ENCODE data around the gene PEX5L. TPM values are rescaled to one million over a fixed set of nuclear protein-coding genes. Genes with fewer than 3 reads are reported as not detected.

Gene PEX5L
- polyA plus RNA-seq, 1 of the 3 experiments (the other 2 are of a cell fraction), result not detected

DNA sequence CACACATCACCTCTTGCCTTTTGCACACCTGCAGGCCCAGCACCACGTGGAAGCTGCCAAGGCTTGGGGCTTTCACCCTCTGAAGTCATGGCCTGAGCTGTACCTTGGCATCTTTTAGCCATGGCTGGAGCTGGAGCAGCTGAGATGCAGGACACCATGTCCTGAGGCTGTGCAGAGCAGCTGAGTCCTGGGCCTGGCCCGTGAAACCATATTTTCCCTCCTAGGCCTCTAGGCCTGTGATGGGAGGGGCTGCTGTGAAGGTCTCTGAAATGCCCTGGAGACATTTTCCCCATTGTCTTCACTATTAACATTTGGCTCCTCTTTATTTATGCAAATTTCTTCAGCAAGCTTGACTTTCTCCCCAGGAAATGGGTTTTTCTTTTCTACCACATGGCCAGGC is 41.9 kb upstream of the PEX5L start:
- H3K4me2 ChIP-seq, result no peak overlapping the region
- no peak for TF ChIP-seq RFX5 (IDR thresholded peaks at IDR 0.05; ENCODE audit: low read length)
- no peak for TF ChIP-seq MXI1 (IDR thresholded peaks at IDR 0.05; ENCODE audit: low read depth, low read length)
- TF ChIP-seq, protein P1, sequence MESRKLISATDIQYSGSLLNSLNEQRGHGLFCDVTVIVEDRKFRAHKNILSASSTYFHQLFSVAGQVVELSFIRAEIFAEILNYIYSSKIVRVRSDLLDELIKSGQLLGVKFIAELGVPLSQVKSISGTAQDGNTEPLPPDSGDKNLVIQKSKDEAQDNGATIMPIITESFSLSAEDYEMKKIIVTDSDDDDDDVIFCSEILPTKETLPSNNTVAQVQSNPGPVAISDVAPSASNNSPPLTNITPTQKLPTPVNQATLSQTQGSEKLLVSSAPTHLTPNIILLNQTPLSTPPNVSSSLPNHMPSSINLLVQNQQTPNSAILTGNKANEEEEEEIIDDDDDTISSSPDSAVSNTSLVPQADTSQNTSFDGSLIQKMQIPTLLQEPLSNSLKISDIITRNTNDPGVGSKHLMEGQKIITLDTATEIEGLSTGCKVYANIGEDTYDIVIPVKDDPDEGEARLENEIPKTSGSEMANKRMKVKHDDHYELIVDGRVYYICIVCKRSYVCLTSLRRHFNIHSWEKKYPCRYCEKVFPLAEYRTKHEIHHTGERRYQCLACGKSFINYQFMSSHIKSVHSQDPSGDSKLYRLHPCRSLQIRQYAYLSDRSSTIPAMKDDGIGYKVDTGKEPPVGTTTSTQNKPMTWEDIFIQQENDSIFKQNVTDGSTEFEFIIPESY (IDR thresholded peaks at IDR 0.05; ENCODE audit: borderline replicate concordance, low read depth), result no peak
- no peak for TF ChIP-seq NRF1 (IDR thresholded peaks at IDR 0.05; ENCODE audit: low read depth, low read length)
- H2AFZ ChIP-seq (ENCODE audit: low read depth), result no peak overlapping the region
- H3K4me1 ChIP-seq (ENCODE audit: control insufficient read depth in 1 of 2, insufficient read depth in 2 of 2, low read depth in 1 of 2, low read length in 1 of 2), result no peaks in the 10 kb centered on the region
- H3K36me3 ChIP-seq (replicated peaks in 1 of 2; ENCODE audit: control insufficient read depth in 1 of 2, insufficient read depth in 2 of 2, low read length in 1 of 2), result no peaks in the 10 kb centered on the region
- no peaks in the 10 kb centered on the region for H3F3A ChIP-seq (replicated peaks; ENCODE audit: insufficient read depth)
- H3K9ac ChIP-seq, result no peak overlapping the region
- POLR2A ChIA-PET, result no interaction called here
- H3K9me3 ChIP-seq, result no peaks in the 10 kb centered on the region
- H4K20me1 ChIP-seq (ENCODE audit: insufficient read depth), result no peaks in the 10 kb centered on the region
- DNase-seq, result no peak
- H3K9me2 ChIP-seq, result no peaks in the 10 kb centered on the region
- H3K4me3 ChIP-seq (ENCODE audit: low read depth in 2 of 2, low read length in 1 of 2), result no peak overlapping the region
- 10% methylated on average over 2 of the region's 2 CpGs for WGBS (ENCODE audit: low lambda C conversion rate)
- CTCF ChIA-PET, result interaction anchor here (0.6 kb wide), 1 partner anchor 87 kb away, joined by 3 read pairs; no protein-coding TSS in a partner anchor
- H3K27me3 ChIP-seq (ENCODE audit: insufficient read depth), result no peaks in the 10 kb centered on the region
- H3K79me2 ChIP-seq (ENCODE audit: insufficient read depth), result no peaks in the 10 kb centered on the region
- H3K27ac ChIP-seq (ENCODE audit: low read depth in 2 of 2, low read length in 1 of 2), result no peak overlapping the region

DNA sequence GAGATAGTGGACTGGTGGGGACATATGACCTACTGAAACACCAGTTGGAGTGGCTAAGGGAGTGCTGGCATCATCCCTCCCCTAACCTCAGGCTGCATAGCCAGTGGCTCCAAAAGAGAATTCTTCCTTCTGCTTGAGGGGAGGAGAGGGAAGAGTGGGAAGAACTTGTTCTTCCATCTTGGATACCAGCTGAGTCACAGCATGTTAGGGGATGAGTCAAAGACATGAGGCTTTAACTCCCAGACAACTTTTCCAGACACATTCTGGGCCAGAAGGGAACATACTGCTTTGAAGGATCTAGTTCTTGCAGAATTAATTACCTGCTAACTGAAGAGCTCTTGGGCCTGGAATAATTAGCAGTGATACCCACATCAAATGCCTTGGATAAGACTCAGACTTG is 36.8 kb upstream of the PEX5L start:
- Histone ChIP-seq H3K9me2 (no peaks in the 10 kb centered on the region), H3K4me1 (ENCODE audit: control insufficient read depth in 1 of 2, insufficient read depth in 2 of 2, low read depth in 1 of 2, low read length in 1 of 2) (no peaks in the 10 kb centered on the region), H4K20me1 (ENCODE audit: insufficient read depth) (no peaks in the 10 kb centered on the region), H3K9ac (no peak overlapping the region), H3K4me3 (ENCODE audit: low read depth in 2 of 2, low read length in 1 of 2) (no peak overlapping the region), H2AFZ (ENCODE audit: low read depth) (no peak overlapping the region), H3K36me3 (replicated peaks in 1 of 2; ENCODE audit: control insufficient read depth in 1 of 2, insufficient read depth in 2 of 2, low read length in 1 of 2) (no peaks in the 10 kb centered on the region), H3K79me2 (ENCODE audit: insufficient read depth) (no peaks in the 10 kb centered on the region), H3F3A (replicated peaks; ENCODE audit: insufficient read depth) (no peaks in the 10 kb centered on the region), H3K4me2 (no peak overlapping the region), H3K9me3 (no peaks in the 10 kb centered on the region), H3K27ac (ENCODE audit: low read depth in 2 of 2, low read length in 1 of 2) (no peak overlapping the region), H3K27me3 (ENCODE audit: insufficient read depth) (no peaks in the 10 kb centered on the region)
- DNase-seq, result no peak
- ChIA-PET POLR2A (no interaction called here), CTCF (no interaction called here)
- TF ChIP-seq GATA2 (CRISPR knock-in tag; IDR thresholded peaks at IDR 0.05) (no peak), RAD21 (IDR thresholded peaks at IDR 0.05; ENCODE audit: low read length) (no peak), MAX (IDR thresholded peaks at IDR 0.05; ENCODE audit: low read depth) (no peak)
- TF ChIP-seq, protein P2, sequence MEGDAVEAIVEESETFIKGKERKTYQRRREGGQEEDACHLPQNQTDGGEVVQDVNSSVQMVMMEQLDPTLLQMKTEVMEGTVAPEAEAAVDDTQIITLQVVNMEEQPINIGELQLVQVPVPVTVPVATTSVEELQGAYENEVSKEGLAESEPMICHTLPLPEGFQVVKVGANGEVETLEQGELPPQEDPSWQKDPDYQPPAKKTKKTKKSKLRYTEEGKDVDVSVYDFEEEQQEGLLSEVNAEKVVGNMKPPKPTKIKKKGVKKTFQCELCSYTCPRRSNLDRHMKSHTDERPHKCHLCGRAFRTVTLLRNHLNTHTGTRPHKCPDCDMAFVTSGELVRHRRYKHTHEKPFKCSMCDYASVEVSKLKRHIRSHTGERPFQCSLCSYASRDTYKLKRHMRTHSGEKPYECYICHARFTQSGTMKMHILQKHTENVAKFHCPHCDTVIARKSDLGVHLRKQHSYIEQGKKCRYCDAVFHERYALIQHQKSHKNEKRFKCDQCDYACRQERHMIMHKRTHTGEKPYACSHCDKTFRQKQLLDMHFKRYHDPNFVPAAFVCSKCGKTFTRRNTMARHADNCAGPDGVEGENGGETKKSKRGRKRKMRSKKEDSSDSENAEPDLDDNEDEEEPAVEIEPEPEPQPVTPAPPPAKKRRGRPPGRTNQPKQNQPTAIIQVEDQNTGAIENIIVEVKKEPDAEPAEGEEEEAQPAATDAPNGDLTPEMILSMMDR (IDR thresholded peaks at IDR 0.05), result no peak

Measured in SK-N-SH (cell line).